ENCODE results near the gene WDFY2.

Gene WDFY2

GRCh38 chr13:51612867-51613266, 28.6 kb downstream of the WDFY2 start:
- no peak for DNase-seq (ENCODE audit: low read depth)
- no peak for TF ChIP-seq CTCF (IDR thresholded peaks at IDR 0.05; ENCODE audit: low read depth, low read length)
- TF ChIP-seq MAX (IDR thresholded peaks at IDR 0.05; ENCODE audit: low read depth, low read length), result no peak
- TF ChIP-seq POLR2A (IDR thresholded peaks at IDR 0.05; ENCODE audit: extremely low read depth, insufficient read length), result no peak
- no peak for TF ChIP-seq MYC (IDR thresholded peaks at IDR 0.05; ENCODE audit: low read depth, low read length)
- H3K4me3 ChIP-seq (ENCODE audit: low read depth, low read length), result no peak overlapping the region

- DNase-seq (ENCODE audit: low read depth), result no peak
- no peak overlapping the region for H3K4me3 ChIP-seq (ENCODE audit: low read depth, low read length)
- TF ChIP-seq MYC (IDR thresholded peaks at IDR 0.05; ENCODE audit: low read depth, low read length), result no peak
- TF ChIP-seq CTCF (IDR thresholded peaks at IDR 0.05; ENCODE audit: low read depth, low read length), result no peak
- no peak for TF ChIP-seq MAX (IDR thresholded peaks at IDR 0.05; ENCODE audit: low read depth, low read length)
- no peak for TF ChIP-seq POLR2A (IDR thresholded peaks at IDR 0.05; ENCODE audit: extremely low read depth, insufficient read length)
These were observed 29.3 kb downstream of the WDFY2 start for GRCh38 chr13:51613535-51613934.

- H3K4me3 ChIP-seq (ENCODE audit: low read depth, low read length), result no peak overlapping the region
- DNase-seq (ENCODE audit: low read depth), result no peak
- TF ChIP-seq POLR2A (IDR thresholded peaks at IDR 0.05; ENCODE audit: extremely low read depth, insufficient read length) (no peak), MAX (IDR thresholded peaks at IDR 0.05; ENCODE audit: low read depth, low read length) (no peak), MYC (IDR thresholded peaks at IDR 0.05; ENCODE audit: low read depth, low read length) (no peak), CTCF (IDR thresholded peaks at IDR 0.05; ENCODE audit: low read depth, low read length) (no peak)
These were observed 30.1 kb downstream of the WDFY2 start for GRCh38 chr13:51614350-51614786.

- H3K4me3 ChIP-seq (ENCODE audit: low read depth, low read length), result no peak overlapping the region
- no peak for DNase-seq (ENCODE audit: low read depth)
- no peak for TF ChIP-seq POLR2A (IDR thresholded peaks at IDR 0.05; ENCODE audit: extremely low read depth, insufficient read length)
- TF ChIP-seq MAX (IDR thresholded peaks at IDR 0.05; ENCODE audit: low read depth, low read length), result no peak
- TF ChIP-seq MYC (IDR thresholded peaks at IDR 0.05; ENCODE audit: low read depth, low read length), result no peak
- TF ChIP-seq CTCF (IDR thresholded peaks at IDR 0.05; ENCODE audit: low read depth, low read length), result no peak
These were observed 34.4 kb downstream of the WDFY2 start for GRCh38 chr13:51618626-51619025.

- TF ChIP-seq MAX (IDR thresholded peaks at IDR 0.05; ENCODE audit: low read depth, low read length) (no peak), CTCF (IDR thresholded peaks at IDR 0.05; ENCODE audit: low read depth, low read length) (no peak), MYC (IDR thresholded peaks at IDR 0.05; ENCODE audit: low read depth, low read length) (no peak), POLR2A (IDR thresholded peaks at IDR 0.05; ENCODE audit: extremely low read depth, insufficient read length) (no peak)
- no peak overlapping the region for H3K4me3 ChIP-seq (ENCODE audit: low read depth, low read length)
- no peak for DNase-seq (ENCODE audit: low read depth)
These were observed 35.4 kb downstream of the WDFY2 start for GRCh38 chr13:51619614-51620013.

Measured in NB4 (cell line).